ENCODE measurements around the gene TMEM229A. TPM values are rescaled to one million over a fixed set of nuclear protein-coding genes. Genes with fewer than 3 reads are reported as not detected.
A peak's percentile ranks its signal among the peaks of the same experiment; 100 is the strongest.
"Not testable (repeated sequence)": the region's sequence is repeated elsewhere in the genome, so short reads cannot be mapped to it uniquely, and the experiment has no call there.

The TMEM229A gene
- total RNA-seq (2022), result 0.50 and 0.88 TPM in 2 replicates
- percentile 35 among the genes with signal in this experiment for Bru-seq, nascent RNA
- percentile 45 among the genes with signal in this experiment for BruChase-seq, experiment 1, labeled RNA remaining after a 2-hour chase
- BruChase-seq, experiment 2, labeled RNA remaining after a 6-hour chase, result percentile 26 among the genes with signal in this experiment
- long read RNA-seq, result 0 reads

- no peaks in the 10 kb centered on the region; the same call in 1 of the 2 replicates for H3K9me3 ChIP-seq
- POLR2A ChIA-PET, result no interaction called here
- CTCF ChIA-PET, result interaction anchor here (0.5 to 1.1 kb wide), 3 partner anchors 31 to 67 kb away, joined by 3 read pairs; no protein-coding TSS in a partner anchor
- H3K4me1 ChIP-seq, result peaks cover 28% of the 10 kb centered on the region
- H3K36me3 ChIP-seq (ENCODE audit: control insufficient read depth, insufficient read depth, low read length), result no peaks in the 10 kb centered on the region
- H3K27me3 ChIP-seq (replicated peaks; ENCODE audit: control insufficient read depth, insufficient read depth, low read length), result no peaks in the 10 kb centered on the region; the same call in 1 of the 2 replicates
- no peak within 1 kb of the TSS for H3K27ac Mint-ChIP-seq (ENCODE audit: unreplicated experiment)
- no peaks in the 10 kb centered on the region for H3K9me3 Mint-ChIP-seq (ENCODE audit: unreplicated experiment)
- peaks cover 8% of the 10 kb centered on the region for H3K4me1 Mint-ChIP-seq (ENCODE audit: low read depth, unreplicated experiment)
- peak; percentile 57 to 60 for DNase-seq
- TF ChIP-seq, protein P1, sequence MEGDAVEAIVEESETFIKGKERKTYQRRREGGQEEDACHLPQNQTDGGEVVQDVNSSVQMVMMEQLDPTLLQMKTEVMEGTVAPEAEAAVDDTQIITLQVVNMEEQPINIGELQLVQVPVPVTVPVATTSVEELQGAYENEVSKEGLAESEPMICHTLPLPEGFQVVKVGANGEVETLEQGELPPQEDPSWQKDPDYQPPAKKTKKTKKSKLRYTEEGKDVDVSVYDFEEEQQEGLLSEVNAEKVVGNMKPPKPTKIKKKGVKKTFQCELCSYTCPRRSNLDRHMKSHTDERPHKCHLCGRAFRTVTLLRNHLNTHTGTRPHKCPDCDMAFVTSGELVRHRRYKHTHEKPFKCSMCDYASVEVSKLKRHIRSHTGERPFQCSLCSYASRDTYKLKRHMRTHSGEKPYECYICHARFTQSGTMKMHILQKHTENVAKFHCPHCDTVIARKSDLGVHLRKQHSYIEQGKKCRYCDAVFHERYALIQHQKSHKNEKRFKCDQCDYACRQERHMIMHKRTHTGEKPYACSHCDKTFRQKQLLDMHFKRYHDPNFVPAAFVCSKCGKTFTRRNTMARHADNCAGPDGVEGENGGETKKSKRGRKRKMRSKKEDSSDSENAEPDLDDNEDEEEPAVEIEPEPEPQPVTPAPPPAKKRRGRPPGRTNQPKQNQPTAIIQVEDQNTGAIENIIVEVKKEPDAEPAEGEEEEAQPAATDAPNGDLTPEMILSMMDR (IDR thresholded peaks at IDR 0.05; ENCODE audit: insufficient read depth in 1 of 2, low read depth in 1 of 2, low read length in 1 of 2, severe bottlenecking in 1 of 2, unreplicated experiment in 1 of 2), result no peak
- H3K27me3 Mint-ChIP-seq (ENCODE audit: insufficient read depth, unreplicated experiment), result peaks cover 17% of the 10 kb centered on the region
- intact Hi-C loops (cut with micrococcal nuclease; ENCODE audit: unreplicated experiment), result no loop called here
- peak within 1 kb of the TSS; percentile 49 for H3K4me3 ChIP-seq (ENCODE audit: low read depth, low read length)
- H3K36me3 Mint-ChIP-seq (ENCODE audit: insufficient read depth, unreplicated experiment), result no peaks in the 10 kb centered on the region
- no TSS peak for BruUV-seq (replicated peaks)
- H3K4me3 Mint-ChIP-seq (ENCODE audit: unreplicated experiment), result peak within 1 kb of the TSS; percentile 77
Measured at GRCh38 chr7:124032369-124033094, at the start of gene TMEM229A. TMEM229A (minus strand) TSS chr7:124033067; CDS start chr7:124033003, 64 bp downstream.

GRCh38 chr7:124082234-124082633, 49.4 kb upstream of the TMEM229A start:
- H3K27me3 Mint-ChIP-seq (ENCODE audit: insufficient read depth, unreplicated experiment); H3K4me1 Mint-ChIP-seq (ENCODE audit: low read depth, unreplicated experiment); DNase-seq; POLR2A ChIA-PET; intact Hi-C loops (cut with micrococcal nuclease; ENCODE audit: unreplicated experiment); H3K4me3 ChIP-seq (ENCODE audit: low read depth, low read length); H3K9me3 ChIP-seq; H3K9me3 Mint-ChIP-seq (ENCODE audit: unreplicated experiment); H3K4me1 ChIP-seq; H3K27ac Mint-ChIP-seq (ENCODE audit: unreplicated experiment); H3K27me3 ChIP-seq (replicated peaks; ENCODE audit: control insufficient read depth, insufficient read depth, low read length); H3K36me3 Mint-ChIP-seq (ENCODE audit: insufficient read depth, unreplicated experiment); H3K36me3 ChIP-seq (ENCODE audit: control insufficient read depth, insufficient read depth, low read length); H3K4me3 Mint-ChIP-seq (ENCODE audit: unreplicated experiment); BruUV-seq (replicated peaks); CTCF ChIA-PET: not testable (repeated sequence)

DNA sequence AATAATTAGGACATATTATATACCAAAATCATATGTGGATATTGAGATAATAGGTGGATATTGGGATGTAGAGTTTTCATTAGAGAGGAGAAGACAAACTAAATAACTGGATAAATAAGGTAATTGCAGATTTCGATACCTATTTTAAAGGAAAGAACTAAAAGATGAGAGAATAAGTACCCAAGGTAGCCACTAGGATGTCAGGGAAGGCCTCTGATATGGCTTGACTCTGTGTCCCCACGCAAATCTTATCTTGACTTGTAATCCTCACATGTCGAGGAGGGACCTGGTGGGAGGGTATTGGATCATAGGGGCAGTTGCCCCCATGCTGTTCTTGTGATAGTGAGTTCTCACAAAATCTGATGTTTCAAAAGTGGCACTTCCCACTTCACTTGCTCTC, 44.7 kb upstream of the TMEM229A start:
- Mint-ChIP-seq H3K9me3 (ENCODE audit: unreplicated experiment) (no peaks in the 10 kb centered on the region), H3K27me3 (ENCODE audit: insufficient read depth, unreplicated experiment) (no peaks in the 10 kb centered on the region), H3K4me1 (ENCODE audit: low read depth, unreplicated experiment) (no peaks in the 10 kb centered on the region), H3K27ac (ENCODE audit: unreplicated experiment) (no peak overlapping the region), H3K36me3 (ENCODE audit: insufficient read depth, unreplicated experiment) (no peaks in the 10 kb centered on the region), H3K4me3 (ENCODE audit: unreplicated experiment) (no peak overlapping the region)
- Histone ChIP-seq H3K4me1 (no peaks in the 10 kb centered on the region), H3K27me3 (replicated peaks; ENCODE audit: control insufficient read depth, insufficient read depth, low read length) (no peaks in the 10 kb centered on the region), H3K9me3 (no peaks in the 10 kb centered on the region), H3K36me3 (ENCODE audit: control insufficient read depth, insufficient read depth, low read length) (no peaks in the 10 kb centered on the region), H3K4me3 (ENCODE audit: low read depth, low read length) (no peak overlapping the region)
- BruUV-seq (replicated peaks), result no TSS peak
- TF ChIP-seq, protein P1 (IDR thresholded peaks at IDR 0.05; ENCODE audit: insufficient read depth in 1 of 2, low read depth in 1 of 2, low read length in 1 of 2, severe bottlenecking in 1 of 2, unreplicated experiment in 1 of 2), result no peak
- intact Hi-C loops (cut with micrococcal nuclease; ENCODE audit: unreplicated experiment), result no loop called here
- ChIA-PET CTCF (no interaction called here), POLR2A (no interaction called here)
- no peak for DNase-seq
